ENCODE data around the gene EEA1. TPM values are rescaled to one million over a fixed set of nuclear protein-coding genes. Genes with fewer than 3 reads are reported as not detected.

EEA1 gene
- total RNA-seq, 2 experiments from 2014 or later, result 20.8 to 21.7 TPM

DNA sequence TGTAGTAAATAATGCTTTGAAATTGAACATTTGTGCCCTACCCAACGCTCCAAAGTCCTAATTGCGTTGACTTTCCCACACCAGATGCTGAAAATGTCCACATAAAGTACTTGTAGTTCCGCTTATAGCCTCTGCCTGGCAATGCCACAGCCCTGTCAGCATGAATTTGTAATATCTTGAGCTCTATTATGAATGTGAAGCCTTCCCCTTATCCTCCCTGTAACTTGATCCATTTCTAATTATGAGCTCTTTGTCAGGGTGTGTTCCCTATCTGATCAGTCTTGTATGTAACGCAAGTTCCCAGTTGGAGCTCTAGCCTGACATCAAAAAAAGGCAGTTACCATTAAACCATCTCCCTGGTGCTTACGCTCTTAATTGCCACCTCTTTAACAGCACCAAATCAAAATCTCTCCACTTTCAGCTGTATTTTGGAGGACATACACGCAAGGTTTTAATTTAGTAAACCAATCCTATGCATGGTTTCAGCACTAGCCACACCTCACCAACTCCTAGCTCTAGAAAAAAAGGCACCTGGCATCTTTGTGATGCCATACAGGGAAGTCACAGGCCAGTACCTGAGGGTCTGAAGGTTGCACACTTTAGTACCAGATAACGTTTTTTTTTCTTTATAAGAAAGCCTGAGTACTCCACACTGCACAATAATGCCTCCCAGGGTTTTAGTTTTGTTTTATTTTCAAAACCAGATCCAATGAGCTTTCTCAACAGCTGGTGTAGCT, 69.3 kb downstream of the EEA1 start:
- POLR2A ChIA-PET, result interaction anchor here (1.3 kb wide), 1 partner anchor 70 kb away, joined by 3 read pairs; no protein-coding TSS in a partner anchor
- peaks cover 46% of the 10 kb centered on the region for H3K36me3 Mint-ChIP-seq (ENCODE audit: low read depth)
- H3K27ac Mint-ChIP-seq, result no peak overlapping the region
- ATAC-seq (no peak), DNase-seq (no peak)
- TF ChIP-seq, protein P1, sequence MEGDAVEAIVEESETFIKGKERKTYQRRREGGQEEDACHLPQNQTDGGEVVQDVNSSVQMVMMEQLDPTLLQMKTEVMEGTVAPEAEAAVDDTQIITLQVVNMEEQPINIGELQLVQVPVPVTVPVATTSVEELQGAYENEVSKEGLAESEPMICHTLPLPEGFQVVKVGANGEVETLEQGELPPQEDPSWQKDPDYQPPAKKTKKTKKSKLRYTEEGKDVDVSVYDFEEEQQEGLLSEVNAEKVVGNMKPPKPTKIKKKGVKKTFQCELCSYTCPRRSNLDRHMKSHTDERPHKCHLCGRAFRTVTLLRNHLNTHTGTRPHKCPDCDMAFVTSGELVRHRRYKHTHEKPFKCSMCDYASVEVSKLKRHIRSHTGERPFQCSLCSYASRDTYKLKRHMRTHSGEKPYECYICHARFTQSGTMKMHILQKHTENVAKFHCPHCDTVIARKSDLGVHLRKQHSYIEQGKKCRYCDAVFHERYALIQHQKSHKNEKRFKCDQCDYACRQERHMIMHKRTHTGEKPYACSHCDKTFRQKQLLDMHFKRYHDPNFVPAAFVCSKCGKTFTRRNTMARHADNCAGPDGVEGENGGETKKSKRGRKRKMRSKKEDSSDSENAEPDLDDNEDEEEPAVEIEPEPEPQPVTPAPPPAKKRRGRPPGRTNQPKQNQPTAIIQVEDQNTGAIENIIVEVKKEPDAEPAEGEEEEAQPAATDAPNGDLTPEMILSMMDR (IDR thresholded peaks at IDR 0.05), result no peak
- intact Hi-C loops (cut with micrococcal nuclease), result no loop called here
- no peak overlapping the region for H3K4me3 Mint-ChIP-seq
- no peaks in the 10 kb centered on the region for H3K27me3 Mint-ChIP-seq
- H3K4me1 Mint-ChIP-seq (ENCODE audit: low read depth), result peaks cover 5% of the 10 kb centered on the region
- H3K9me3 Mint-ChIP-seq, result no peaks in the 10 kb centered on the region
- CTCF ChIA-PET, result interaction anchor here (1.2 kb wide), 2 partner anchors 9 to 78 kb away, joined by 3 read pairs; no protein-coding TSS in a partner anchor

DNA sequence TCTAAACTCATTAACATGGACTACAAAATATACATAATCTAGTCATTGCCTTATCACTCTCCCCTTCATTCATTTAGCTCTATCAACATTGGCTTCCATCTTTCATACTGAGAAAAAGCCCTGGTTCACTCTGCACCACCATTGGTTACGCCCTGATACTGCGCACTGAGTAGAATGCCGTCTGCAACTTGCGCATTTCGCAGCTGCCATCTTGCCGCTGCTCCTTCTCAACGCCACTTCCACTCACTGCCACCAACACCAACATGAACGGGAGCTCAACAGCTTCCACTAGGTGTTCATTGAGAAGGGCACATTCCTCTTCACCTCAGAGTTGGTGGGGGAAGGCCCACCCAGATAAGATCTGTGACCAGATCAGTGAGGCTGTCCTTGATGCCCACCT, 71.3 kb downstream of the EEA1 start:
- Mint-ChIP-seq H3K27ac (no peak overlapping the region), H3K4me1 (ENCODE audit: low read depth) (no peaks in the 10 kb centered on the region), H3K36me3 (ENCODE audit: low read depth) (peaks cover 37% of the 10 kb centered on the region), H3K9me3 (no peaks in the 10 kb centered on the region), H3K27me3 (no peaks in the 10 kb centered on the region), H3K4me3 (no peak overlapping the region)
- TF ChIP-seq, protein P1 (IDR thresholded peaks at IDR 0.05), result no peak
- ChIA-PET POLR2A (no interaction called here), CTCF (interaction anchor here (0.7 to 0.8 kb wide), 2 partner anchors 12 to 15 kb away, joined by 3 read pairs; no protein-coding TSS in a partner anchor)
- intact Hi-C loops (cut with micrococcal nuclease), result no loop called here
- ATAC-seq, result no peak
- no peak for DNase-seq

DNA sequence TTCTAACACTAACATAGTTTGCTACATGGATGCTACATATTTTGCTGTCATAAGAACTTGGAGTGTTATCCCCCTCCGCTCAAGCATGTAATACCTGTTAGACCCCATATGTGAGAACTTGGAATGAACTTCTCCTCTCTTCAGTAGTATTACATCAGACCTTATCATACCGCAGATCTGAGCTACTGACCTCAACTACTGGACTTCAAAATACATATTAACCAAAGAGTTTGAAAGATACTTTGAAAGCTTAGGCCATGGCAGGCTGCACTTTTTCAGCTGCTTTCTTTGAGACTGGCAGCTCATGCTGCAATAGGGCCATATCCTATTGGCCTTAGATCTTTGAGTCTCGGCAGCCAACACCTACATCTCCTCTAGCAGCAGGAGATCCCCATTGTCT, 74.8 kb downstream of the EEA1 start:
- POLR2A ChIA-PET, result interaction anchor here (0.7 kb wide), 1 partner anchor 254 kb away, joined by 3 read pairs; no protein-coding TSS in a partner anchor
- no peaks in the 10 kb centered on the region for H3K27me3 Mint-ChIP-seq
- CTCF ChIA-PET, result no interaction called here
- TF ChIP-seq, protein P1 (IDR thresholded peaks at IDR 0.05), result no peak
- intact Hi-C loops (cut with micrococcal nuclease), result no loop called here
- DNase-seq (no peak), ATAC-seq (no peak)
- H3K36me3 Mint-ChIP-seq (ENCODE audit: low read depth), result peaks cover 26% of the 10 kb centered on the region
- no peaks in the 10 kb centered on the region for H3K4me1 Mint-ChIP-seq (ENCODE audit: low read depth)
- no peak overlapping the region for H3K4me3 Mint-ChIP-seq
- H3K27ac Mint-ChIP-seq, result no peak overlapping the region
- H3K9me3 Mint-ChIP-seq, result no peaks in the 10 kb centered on the region

DNA sequence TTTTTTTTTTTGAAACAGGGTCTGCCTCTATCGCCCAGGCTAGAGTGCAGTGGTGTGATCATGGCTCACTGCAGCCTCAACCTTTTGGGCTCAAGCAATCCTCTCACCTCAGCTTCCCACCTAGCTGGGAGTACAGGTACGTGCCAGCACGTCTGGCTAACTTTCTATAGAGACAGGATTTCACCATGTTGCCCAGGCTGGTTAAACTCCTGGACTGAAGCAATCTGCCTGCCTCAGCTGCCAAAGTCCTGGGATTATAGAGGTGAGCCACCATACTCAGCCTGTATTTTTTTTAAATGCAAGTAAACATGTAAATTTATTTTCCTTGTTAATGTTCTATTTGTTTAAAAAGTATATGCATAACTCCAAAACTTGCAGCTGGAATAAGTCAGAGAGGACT, 80.4 kb downstream of the EEA1 start:
- no peak for ATAC-seq
- intact Hi-C loops (cut with micrococcal nuclease), result loop anchor here (10.0 kb wide), 1 partner anchor 76 kb away; the partner anchor contains the start of gene EEA1
- Mint-ChIP-seq H3K9me3 (no peaks in the 10 kb centered on the region), H3K4me3 (no peak overlapping the region), H3K4me1 (ENCODE audit: low read depth) (no peaks in the 10 kb centered on the region), H3K27ac (no peak overlapping the region), H3K27me3 (no peaks in the 10 kb centered on the region), H3K36me3 (ENCODE audit: low read depth) (peaks cover 12% of the 10 kb centered on the region)
- ChIA-PET POLR2A (interaction anchor here (0.9 kb wide), 1 partner anchor 17 kb away, joined by 3 read pairs; no protein-coding TSS in a partner anchor), CTCF (no interaction called here)
- no peak for DNase-seq
- TF ChIP-seq, protein P1 (IDR thresholded peaks at IDR 0.05), result no peak

DNA sequence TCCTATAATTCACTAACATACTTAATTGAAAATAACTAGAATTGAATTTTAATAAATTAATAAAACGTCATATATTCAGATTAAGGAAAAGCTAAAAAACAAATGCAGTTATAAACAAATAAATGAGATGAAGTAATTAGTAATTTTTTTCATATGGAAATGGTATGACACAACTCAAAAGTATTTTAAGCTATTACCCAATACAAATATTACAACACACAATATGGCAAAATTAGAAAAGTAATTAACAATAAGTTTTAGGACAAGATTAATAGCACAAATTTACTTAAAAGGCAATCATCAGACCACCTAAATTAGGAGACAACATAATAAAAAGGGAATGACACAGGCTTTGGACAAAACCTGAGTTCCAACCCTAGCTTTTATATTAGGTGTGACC, 81.7 kb downstream of the EEA1 start:
- Mint-ChIP-seq H3K4me1 (ENCODE audit: low read depth) (no peaks in the 10 kb centered on the region), H3K36me3 (ENCODE audit: low read depth) (peaks cover 12% of the 10 kb centered on the region), H3K27me3 (no peaks in the 10 kb centered on the region), H3K27ac (no peak overlapping the region), H3K9me3 (no peaks in the 10 kb centered on the region), H3K4me3 (no peak overlapping the region)
- ATAC-seq (no peak), DNase-seq (no peak)
- POLR2A ChIA-PET, result no interaction called here
- CTCF ChIA-PET, result no interaction called here
- intact Hi-C loops (cut with micrococcal nuclease), result loop anchor here (10.0 kb wide), 1 partner anchor 77 kb away; the partner anchor contains the start of gene EEA1
- TF ChIP-seq, protein P1 (IDR thresholded peaks at IDR 0.05), result no peak
